GM21367 (cell line): Measurements from ENCODE around the gene EIF4G3.
A peak's percentile ranks its signal among the peaks of the same experiment; 100 is the strongest.
"Not testable (repeated sequence)": the region's sequence is repeated elsewhere in the genome, so short reads cannot be mapped to it uniquely, and the experiment has no call there.

Source experiments
- ATAC-seq: cut with Tn5 transposase; IDR thresholded peaks from one replicate; pipeline ENCODE4 v1.9.1; 2021; ENCODE audit not compliant: unreplicated experiment

The EIF4G3 gene

DNA sequence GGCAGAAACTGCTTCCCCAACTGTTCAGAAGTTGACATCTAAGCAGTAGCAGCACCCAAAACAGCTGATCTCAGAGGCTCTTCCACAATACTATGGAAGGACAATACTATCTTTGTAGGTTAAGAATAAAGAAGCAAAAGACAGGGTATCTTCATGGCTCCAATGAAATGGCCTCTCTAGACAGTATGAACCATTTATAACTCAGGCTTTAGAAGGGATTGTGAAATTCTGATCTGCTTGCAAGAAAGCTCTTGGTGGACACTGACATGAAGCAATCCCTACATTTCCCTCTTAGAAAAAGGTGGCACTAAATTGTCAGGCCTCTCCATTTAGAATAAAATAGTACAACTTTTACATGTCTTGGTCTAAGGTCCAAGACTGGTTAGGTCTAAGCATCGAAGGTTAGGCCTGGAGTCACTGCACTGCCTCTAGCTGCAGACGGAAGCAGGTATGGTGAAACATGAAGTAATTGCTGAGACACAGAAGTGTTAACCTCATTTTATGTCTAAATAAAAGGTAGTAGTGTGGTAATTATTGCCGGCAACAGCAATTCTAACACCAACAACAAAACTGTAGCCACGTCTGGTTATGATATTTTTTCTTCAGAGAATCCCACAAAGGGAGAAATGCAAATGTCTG is 339.0 kb downstream of the EIF4G3 start:
- no peak for ATAC-seq

DNA sequence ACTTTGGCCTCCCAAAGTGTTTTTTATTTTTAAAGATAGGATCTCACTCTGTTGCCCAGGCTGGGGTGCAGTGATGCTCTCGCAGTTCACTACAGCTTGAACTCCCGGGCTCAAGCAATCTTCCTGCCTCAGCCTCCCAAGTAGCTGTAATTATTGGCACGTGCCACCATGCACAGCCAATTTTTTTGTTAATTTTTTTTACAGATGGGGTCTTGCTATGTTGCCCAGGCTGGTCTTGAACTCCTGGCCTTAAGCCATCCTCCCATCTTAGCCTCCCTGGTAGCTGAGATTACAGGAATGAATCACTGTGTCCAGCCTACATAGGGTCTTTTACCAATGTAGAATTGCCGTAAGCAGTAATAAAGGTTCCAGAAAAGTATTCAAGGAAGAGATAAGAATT is 340.5 kb downstream of the EIF4G3 start:
- no peak for ATAC-seq

DNA sequence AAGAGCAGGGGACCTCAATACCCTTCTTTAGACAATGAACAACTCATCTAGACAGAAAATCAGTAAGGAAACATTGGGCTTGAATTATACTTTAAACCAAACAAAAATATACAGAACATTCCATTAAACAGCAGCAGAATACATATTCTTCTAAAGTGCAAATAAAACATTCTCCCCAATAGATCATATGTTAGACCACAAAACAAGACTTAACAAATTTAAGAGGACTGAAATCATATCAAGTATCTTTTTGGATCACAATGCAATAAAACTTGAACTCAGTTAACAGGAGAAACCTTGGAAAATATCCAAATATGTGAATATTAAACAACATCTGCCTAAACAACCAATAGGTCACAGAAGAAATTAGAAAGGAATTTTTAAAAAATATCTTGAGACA is 341.9 kb downstream of the EIF4G3 start:
- no peak for ATAC-seq

DNA sequence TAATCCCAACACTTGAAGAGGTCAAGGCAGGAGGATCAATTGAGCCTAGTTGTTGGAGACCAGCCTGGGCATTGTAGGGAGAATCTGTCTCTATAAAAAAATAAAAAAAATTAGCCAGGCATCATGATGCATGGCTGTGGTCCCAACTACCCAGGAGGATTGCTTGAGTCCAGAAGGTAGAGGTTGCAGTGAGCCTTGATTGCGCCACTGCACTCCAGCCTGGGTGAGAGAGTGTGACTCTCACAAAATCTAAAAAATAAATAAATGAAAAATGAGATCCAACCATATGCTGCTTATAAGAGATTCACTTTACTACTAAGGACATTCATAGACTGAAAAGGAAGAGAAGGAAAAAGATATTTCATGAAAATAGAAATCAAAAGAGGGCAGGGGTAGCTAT is 342.5 kb downstream of the EIF4G3 start:
- no peak for ATAC-seq

DNA sequence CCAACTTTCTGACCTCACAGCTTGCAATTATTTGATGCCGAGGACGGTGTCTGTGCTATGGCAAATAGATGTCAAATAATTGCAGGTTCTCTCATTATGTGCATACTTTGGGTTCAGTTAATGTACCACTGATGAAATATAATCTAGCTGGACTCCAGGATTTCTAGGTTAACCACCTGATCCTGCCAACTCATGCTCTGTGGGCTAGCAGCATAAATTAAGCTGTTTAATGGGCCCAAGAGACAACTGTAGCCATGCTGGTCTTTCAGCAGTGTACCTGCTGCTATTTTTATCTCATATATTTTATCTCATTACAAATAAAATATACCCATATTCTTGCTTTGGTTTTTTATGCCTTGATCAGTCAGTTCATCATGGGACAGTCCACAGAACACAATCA is 346.3 kb downstream of the EIF4G3 start:
- ATAC-seq = no peak

DNA sequence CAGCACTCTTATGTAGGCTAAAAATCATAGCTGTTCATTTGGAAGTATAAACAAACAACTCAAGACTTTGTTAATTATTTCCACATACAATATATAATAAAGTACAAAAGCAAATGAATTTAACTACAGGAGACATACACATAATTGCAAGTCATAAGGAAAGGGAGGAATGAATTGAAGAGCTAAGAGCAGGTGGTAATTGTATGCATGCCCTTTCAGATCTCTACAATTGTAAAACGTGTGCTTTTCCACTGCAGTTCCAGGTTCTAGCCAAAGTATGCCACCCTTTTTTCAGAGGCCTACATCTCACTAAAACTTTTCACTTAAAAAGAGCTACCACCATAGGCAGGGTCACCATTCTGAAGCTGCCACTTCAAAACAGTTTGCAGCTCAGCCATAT is 346.8 kb downstream of the EIF4G3 start:
- ATAC-seq = no peak

DNA sequence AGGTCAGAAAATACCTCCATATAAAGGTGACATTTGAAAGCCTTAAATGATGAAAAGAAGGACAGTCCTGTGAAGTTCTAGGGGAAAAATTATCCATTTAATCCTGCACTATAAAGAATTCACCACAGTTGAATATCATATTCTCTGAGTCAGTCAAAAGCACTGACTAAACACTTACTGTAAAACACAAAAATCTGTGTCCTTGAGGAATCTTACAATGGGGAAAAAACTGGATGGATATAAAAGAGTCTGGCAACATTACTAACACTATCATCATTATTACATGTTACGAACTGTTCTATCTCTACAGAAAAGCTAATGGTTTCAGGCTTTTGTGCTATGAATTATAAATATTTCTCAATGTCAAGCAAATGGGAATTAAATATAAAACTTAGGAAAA is 347.2 kb downstream of the EIF4G3 start:
- no peak for ATAC-seq

DNA sequence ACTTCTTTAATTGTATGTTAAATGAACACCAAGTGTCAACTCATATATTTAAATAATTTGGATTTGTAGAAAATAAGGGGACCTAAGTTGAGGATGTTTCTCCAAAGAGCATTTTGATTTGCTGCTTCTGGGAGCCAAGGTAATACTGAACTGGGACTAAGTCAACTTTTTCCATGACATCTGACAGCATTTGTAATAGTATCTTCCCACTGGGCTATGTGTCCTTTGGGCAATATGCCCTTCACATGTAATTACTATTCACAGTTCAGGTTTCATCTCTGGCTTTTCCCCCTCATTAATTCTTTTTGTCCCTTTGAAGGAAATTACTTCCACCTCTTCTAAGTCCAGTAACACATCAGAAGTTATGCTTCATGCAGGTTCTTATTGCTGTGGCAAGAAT is 352.9 kb downstream of the EIF4G3 start:
- no peak for ATAC-seq

DNA sequence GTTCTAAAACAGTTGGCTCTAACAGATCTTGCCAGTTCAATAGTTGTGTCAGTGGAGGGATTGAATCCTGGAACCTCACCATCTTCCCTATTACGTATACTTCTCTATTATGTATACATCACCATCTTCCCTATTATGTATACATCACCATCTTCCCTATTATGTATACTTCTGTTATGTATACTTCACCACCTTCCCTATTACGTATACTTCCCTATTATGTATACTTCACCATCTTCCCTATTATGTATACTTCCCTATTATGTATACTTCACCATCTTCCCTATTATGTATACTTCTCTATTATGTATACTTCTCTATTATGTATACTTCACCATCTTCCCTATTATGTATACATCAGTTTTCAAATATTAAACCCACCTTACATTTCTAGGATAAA is 355.2 kb downstream of the EIF4G3 start:
- no peak for ATAC-seq

DNA sequence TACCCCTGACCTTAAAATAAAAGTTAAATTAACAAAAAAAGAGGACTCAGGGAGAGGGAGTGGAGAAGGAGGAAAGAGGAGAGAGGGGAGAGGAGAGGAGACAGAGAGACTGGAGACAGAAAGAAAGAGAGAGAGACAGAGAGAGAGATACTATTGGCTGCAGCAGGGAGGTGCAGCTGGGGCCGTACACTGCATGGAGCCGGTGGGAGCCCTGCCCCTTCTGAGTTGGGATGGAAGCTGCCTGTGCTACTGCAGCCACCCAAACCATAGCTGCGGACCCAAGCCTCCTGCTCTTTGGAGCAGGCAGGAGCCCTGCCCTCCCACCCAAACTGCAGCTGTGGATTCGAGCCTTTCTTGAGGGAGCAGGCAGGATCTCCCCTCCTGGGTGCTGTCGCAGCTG is 356.9 kb downstream of the EIF4G3 start:
- no peak for ATAC-seq

DNA sequence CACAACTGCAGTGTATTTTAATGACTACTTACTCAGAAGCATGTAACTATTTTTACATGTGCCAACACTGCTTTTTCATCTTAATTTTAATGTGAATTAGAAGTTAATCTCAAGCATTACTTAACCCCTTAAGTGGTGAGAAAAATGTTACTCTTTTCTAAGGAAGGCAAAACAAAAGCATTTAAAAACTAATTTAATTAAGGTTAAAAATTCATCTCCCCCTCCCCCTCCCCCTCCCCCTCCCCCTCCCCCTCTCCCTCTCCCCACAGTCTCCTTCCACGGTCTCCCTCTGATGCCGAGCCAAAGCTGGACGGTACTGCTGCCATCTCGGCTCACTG is 362.2 kb downstream of the EIF4G3 start:
- ATAC-seq = no peak

DNA sequence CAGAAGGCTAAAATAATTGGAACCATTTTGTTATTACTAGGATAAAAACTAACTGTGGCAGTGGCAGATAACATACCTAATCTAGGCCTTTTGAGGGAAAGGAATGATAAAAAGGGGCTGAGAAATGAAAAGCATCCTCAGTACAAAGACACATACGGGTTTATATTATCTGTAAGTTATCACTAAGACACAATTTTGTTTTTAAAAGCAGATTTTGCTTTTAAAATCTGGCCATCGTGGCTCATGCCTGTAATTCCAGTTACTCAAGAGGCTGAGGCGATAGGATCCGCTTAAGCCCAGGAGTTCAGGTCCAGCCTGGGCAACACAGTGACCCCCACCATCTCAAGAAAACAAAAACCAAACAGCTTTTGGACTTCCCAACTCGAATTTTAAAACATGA is 364.8 kb downstream of the EIF4G3 start:
- no peak for ATAC-seq

DNA sequence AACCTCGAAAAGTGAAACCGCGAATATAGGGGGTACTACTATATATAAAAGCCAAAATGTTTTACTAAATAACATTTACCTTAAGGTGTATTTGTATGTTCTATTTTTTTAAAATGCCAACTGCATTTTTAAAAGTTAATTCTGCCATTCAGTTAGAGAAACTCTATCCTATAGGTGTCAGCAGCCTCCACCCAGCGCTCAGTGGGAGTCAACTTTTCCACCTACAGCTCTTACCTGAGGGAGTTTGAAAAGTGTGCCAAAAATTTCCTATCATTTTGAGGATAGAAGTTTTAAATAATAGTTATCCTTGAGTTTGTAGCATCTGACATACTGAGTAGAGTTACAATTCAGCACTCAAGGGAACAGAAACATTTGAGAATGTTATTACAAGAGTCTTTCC is 383.5 kb downstream of the EIF4G3 start:
- ATAC-seq = no peak

DNA sequence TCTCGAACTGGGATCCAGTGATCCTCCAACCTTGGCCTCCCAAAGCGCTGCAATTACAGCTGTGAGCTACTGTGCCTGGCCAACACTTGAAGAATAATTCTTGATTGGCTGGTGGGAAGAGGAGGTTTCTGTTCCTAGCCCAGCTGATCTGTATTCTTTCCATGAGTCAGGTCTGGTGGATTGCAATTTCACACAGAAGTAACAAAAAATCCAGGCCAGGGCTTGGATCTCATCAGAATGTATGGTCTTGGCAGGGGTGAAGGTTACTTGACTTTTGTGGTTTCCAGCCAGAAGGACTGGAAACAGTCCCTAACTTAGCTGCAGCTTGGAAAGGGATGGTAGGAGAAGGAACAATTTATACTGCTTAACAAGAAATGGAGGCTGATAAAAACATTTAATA is 384.5 kb downstream of the EIF4G3 start:
- ATAC-seq = no peak

DNA sequence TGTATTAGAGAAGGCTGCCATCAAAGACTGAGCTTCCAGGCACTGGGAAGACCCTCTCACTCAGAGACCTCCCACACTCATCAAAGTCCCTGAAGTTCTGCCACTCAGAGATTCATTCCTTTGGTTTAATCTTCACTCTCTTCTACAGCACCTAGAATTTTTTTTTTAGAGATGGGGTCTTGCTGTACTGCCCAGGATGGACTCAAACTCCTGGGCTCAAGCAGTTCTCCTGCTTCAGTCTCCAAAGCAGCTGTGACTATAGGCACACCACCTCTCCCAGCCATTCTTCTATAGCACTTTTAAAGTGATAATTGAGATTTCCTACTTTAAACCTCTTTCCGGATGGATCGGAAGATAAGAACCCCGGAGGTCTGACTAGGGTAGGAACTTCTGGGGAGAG is 385.9 kb downstream of the EIF4G3 start:
- ATAC-seq = no peak

DNA sequence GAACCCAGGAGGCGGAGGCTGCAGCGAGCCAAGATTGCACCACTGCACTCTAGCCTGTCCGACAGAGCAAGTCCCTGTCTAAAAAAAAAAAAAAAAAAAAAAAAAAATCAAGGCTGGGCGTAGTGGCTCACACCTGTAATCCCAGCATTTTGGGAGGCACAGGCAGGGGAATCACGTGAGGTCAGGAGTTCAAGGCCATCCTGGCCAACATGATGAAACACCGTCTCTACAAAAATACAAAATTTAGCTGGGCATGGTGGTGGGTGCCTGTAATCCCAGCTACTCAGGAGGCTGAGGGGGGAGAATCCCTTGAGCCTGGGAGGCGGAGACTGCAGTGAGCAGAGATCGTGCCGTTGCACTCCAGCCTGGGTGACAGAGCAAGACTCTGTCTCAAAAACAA is 387.1 kb downstream of the EIF4G3 start:
- not testable (repeated sequence) for ATAC-seq

DNA sequence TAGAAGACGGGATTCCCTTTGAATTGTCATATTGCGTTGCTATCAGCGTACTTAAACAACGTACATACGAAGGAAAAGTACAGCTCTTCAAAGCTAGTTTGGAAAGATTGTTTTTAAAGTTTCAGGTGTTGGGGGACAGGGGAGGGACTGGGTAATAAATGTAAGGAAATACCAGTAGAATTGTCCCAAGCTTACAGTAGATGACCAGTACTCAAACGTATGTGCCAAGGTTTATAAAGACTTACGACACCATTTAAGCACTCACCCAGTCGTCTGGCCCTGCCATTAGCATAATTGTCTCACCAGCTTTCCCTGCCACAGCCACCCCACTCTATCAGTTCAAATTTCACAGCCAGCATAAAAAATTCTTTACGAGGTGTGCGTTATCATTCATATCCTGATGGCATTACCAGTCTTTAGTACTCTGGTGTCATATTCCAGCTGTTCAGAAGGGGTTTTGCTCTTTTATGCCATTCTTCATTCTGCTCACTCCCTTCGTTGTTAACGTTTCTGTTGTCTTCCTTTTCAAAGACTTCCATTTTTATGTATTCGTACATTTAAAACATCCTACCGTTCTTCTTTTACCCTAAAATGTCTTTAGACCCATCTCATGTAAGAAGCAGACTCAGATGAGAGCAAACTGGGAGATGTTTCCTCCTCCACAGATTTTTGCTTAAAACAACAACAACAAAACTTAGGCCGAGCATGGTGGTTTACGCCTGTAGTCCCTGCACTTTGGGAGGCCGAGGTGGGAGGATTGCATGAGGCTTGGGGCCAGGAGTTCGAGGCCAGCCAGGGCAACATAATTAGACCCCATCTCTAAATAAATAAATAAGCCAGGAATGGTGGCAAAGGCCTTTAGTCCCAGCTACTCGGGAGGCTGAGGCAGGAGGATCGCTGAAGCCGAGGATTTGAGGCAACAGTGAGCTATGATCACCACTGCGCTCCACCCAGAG is 388.6 kb downstream of the EIF4G3 start:
- no peak for ATAC-seq

DNA sequence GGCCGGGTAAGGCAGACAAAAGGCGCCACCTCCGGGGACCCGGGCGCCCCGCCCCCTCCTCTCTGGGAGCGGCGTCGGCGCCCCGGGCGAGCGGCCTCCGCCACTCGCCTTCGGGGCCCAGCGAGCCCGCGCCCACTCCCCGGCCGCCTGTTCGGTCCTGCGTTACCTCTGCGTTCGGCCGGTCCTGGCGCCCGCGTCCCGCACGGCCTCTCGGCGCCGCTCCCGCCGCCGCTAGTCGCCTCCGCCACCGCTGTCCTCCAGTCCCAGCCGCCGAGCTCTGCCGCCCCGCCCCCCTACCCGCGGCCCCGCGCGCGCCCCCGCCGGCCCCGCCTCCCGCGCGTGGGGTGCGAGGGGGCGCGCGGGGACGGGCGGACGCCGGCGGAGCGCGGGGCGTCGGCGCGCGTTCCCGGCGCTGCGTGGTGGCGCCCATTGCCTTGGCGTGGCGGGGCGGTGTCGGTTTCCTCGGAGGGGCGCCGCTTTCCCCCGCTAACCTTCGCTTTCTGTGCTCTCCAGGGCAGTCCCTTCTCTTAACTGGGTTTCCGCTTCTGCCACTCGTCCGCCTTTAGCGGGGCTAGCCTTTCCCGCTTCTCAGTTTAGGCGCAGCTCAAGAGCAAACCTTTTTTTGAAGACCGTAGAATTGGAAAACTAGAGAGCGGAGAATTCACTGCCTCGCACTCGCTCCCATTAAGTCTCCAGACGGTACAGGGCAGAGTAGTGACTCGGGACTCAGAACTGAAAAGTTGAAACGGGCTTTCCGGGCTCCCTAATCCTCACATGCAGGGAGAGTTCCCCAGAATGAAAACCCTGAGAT is 389.5 kb downstream of the EIF4G3 start, which contains the start of gene HP1BP3:
HP1BP3 (minus strand) TSS at position 279 of the 811 bp plus-strand sequence. CDS start 6,867 bp downstream, outside the sequence.
- ATAC-seq = peak; percentile 42

DNA sequence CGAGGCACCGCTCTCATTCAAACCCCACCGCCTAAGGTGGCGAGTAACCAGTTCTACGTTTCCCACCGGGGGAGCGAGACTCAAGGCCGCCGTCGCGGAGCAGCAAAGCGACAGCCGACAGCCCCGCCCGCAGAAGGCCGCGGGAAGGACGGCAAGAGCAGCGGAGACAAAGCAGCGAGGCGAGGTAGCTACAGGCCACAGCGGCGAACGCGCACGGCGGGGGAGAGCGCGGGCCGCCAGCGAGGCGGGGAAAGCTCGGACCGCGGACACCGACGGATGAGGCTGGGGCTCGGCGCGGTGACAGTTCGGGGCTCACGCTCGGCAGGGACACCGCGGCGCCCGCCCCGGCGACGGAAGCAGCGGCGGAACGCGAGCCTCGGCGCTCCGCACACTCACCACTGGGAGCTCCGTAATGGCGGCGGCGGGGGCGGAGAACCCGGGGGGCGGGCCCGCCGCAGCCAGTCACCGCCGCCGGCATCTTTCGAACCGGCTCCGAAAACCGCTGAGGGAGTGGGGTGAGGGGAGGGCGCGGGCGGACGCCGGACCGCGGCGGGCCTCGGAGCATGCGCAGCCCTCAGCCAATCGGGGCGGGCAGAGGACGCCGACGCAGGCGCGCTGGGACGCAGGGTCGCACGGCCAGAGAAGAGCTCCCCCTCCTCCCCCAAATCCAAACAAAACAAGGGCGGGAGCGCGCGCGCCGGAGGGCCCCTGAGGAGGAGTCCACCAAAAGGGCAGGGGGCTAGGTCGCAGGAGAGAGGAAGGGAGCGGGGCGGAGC is 390.3 kb downstream of the EIF4G3 start:
- peak; percentile 73 for ATAC-seq

DNA sequence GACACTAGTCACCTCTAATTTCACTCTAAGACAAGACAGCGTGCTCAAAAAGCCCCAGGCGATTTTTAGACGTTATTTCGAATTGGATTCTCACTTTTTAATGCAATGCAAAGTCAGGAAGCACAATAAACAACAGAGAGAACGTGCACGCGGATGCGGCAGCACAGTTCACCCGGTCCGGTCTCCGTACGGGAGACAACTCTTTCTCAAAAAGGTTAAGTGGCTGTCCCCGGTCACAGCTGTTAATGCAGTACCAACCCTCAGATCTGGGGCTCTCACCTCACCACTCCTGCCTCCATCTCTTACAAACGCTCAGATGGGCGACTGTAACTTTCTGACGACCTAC is 390.8 kb downstream of the EIF4G3 start:
- no peak for ATAC-seq

DNA sequence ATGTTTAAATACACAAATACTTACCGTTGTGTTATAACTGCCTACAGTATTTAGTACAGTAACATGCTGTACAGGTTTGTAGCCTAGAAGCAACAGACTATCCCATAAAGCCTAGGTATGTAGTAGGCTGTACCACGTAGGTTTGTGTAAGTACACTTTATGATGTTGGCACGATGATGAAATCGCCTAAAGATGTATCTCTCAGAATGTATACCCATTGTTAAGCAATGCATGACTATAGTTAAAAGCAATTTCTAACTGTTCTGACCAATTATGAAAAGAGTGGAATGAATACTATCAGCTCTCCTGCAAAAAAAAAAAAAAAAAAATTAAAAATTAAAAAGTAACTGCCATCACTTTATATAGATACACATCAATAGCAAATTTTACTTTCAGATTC is 401.0 kb downstream of the EIF4G3 start:
- no peak for ATAC-seq
